HEK293 (cell line): ENCODE results near the gene FGR.

Source experiments
- CTCF ChIA-PET: fragments of 350-600 bp; formaldehyde crosslinking; extraction: SDS; loops from one replicate; lab custom pipeline; 2021; ENCODE audit warnings: antibody characterized with exemption; lab: Yijun Ruan, JAX
- POLR2A ChIA-PET: fragments of 300-600 bp; formaldehyde crosslinking; extraction: SDS; loops from one replicate; lab custom pipeline; 2020; ENCODE audit warnings: antibody characterized with exemption, inconsistent platforms; lab: Yijun Ruan, JAX
- H3K27ac ChIP-seq: fragments of 200-500 bp; sonication (Bioruptor generic); 2 replicates; pipeline ENCODE4 v1.5.1; 2014; ENCODE audit warnings: low read depth, low read length, control low read depth, inconsistent platforms; ENCODE audit errors: extremely low read depth
- H3K36me3 ChIP-seq, 2 experiments: fragments of 200-500 bp in 1 of 2; sonication (Bioruptor generic) in 1 of 2; 1 replicate in 1 of 2; 2 replicates in 1 of 2; pipeline ENCODE4 v1.5.1; 2014 to 2017; ENCODE audit warnings: inconsistent platforms in 2 of 2, low read length in 2 of 2; ENCODE audit not compliant: control insufficient read depth in 2 of 2, insufficient read depth in 1 of 2
- H3K4me1 ChIP-seq: fragments of 200-500 bp; sonication (Bioruptor generic); 2 replicates; pipeline ENCODE4 v1.5.1; 2014; ENCODE audit warnings: mild to moderate bottlenecking, low read length, inconsistent platforms; ENCODE audit not compliant: control insufficient read depth, insufficient read depth
- H3K4me3 ChIP-seq: 2 replicates; pipeline ENCODE4 v1.5.1; 2011; ENCODE audit warnings: low read depth, mild to moderate bottlenecking, control low read depth, low read length, moderate library complexity
- H3K9me3 ChIP-seq: fragments of 200-500 bp; sonication (Bioruptor generic); 2 replicates; pipeline ENCODE4 v1.5.1; 2014; ENCODE audit warnings: low read depth, low read length, inconsistent platforms; ENCODE audit not compliant: control insufficient read depth, insufficient read depth
- CTCF ChIP-seq: fragments of 450-650 bp; formaldehyde crosslinking; IDR thresholded peaks from 2 replicates; pipeline ENCODE4 v1.5.1; 2016; ENCODE audit warnings: missing biosample characterization, missing genetic modification characterization
- HOXD13 ChIP-seq: sonication (generic); formaldehyde crosslinking; IDR thresholded peaks from 2 replicates; pipeline ENCODE4 v1.8.0; 2022; ENCODE audit warnings: missing genetic modification reagents, borderline replicate concordance
- PATZ1 ChIP-seq: fragments of 450-650 bp; formaldehyde crosslinking; IDR thresholded peaks from 2 replicates; pipeline ENCODE4 v1.5.1; 2016; ENCODE audit warnings: missing biosample characterization, missing genetic modification characterization
- PRDM10 ChIP-seq: fragments of 450-650 bp; formaldehyde crosslinking; IDR thresholded peaks from 2 replicates; pipeline ENCODE4 v1.5.1; 2016; ENCODE audit warnings: missing biosample characterization, missing genetic modification characterization
- SP7 ChIP-seq: fragments of 450-650 bp; formaldehyde crosslinking; IDR thresholded peaks from 2 replicates; pipeline ENCODE4 v1.5.1; 2016; ENCODE audit warnings: missing biosample characterization, missing genetic modification characterization
- ZBTB48 ChIP-seq: fragments of 450-650 bp; formaldehyde crosslinking; IDR thresholded peaks from 2 replicates; pipeline ENCODE4 v1.5.1; 2016; ENCODE audit warnings: missing biosample characterization, missing genetic modification characterization
- ZBTB7A ChIP-seq: fragments of 450-650 bp; formaldehyde crosslinking; IDR thresholded peaks from 2 replicates; pipeline ENCODE4 v1.5.1; 2016; ENCODE audit warnings: low read depth, missing biosample characterization, missing genetic modification characterization
- ZNF23 ChIP-seq: fragments of 450-650 bp; formaldehyde crosslinking; IDR thresholded peaks from 2 replicates; pipeline ENCODE4 v1.5.1; 2016; ENCODE audit warnings: missing biosample characterization, missing genetic modification characterization, borderline replicate concordance
- ZNF239 ChIP-seq: fragments of 450-650 bp; formaldehyde crosslinking; IDR thresholded peaks from 2 replicates; pipeline ENCODE4 v1.5.1; 2016; ENCODE audit warnings: missing biosample characterization, missing genetic modification characterization
- ZNF274 ChIP-seq, 2 experiments: fragments of 200-500 bp in 1 of 2; fragments of 450-650 bp in 1 of 2; sonication (Bioruptor generic) in 1 of 2; formaldehyde crosslinking in 1 of 2; IDR thresholded peaks; 2 replicates each; pipeline versions ENCODE4 v1.5.1 to v1.6.1; 2014 to 2016; ENCODE audit warnings: borderline replicate concordance in 1 of 2, inconsistent platforms in 1 of 2, low read length in 1 of 2, missing biosample characterization in 1 of 2, missing genetic modification characterization in 1 of 2
- ZNF302 ChIP-seq: fragments of 450-650 bp; formaldehyde crosslinking; IDR thresholded peaks from 2 replicates; pipeline ENCODE4 v1.5.1; 2016; ENCODE audit warnings: missing biosample characterization, missing genetic modification characterization, low read depth
- ZNF324 ChIP-seq: fragments of 450-650 bp; formaldehyde crosslinking; IDR thresholded peaks from 2 replicates; pipeline ENCODE4 v1.5.1; 2016; ENCODE audit warnings: missing biosample characterization, missing genetic modification characterization
- ZNF335 ChIP-seq: fragments of 450-650 bp; formaldehyde crosslinking; conservative IDR thresholded peaks from 2 replicates; pipeline ENCODE4 v1.5.1; 2016; ENCODE audit warnings: missing biosample characterization, missing genetic modification characterization
- ZNF37A ChIP-seq: fragments of 450-650 bp; IDR thresholded peaks from 2 replicates; pipeline ENCODE4 v1.5.1; 2018; ENCODE audit warnings: missing biosample characterization, missing genetic modification characterization
- ZNF394 ChIP-seq: fragments of 450-650 bp; formaldehyde crosslinking; IDR thresholded peaks from 2 replicates; pipeline ENCODE4 v1.5.1; 2016; ENCODE audit warnings: missing biosample characterization, missing genetic modification characterization, mild to moderate bottlenecking, moderate library complexity, borderline replicate concordance
- ZNF426 ChIP-seq: fragments of 450-650 bp; formaldehyde crosslinking; IDR thresholded peaks from 2 replicates; pipeline ENCODE4 v1.5.1; 2017; ENCODE audit warnings: missing biosample characterization, missing genetic modification characterization, mild to moderate bottlenecking, inconsistent platforms, moderate library complexity
- ZNF548 ChIP-seq: fragments of 450-650 bp; formaldehyde crosslinking; IDR thresholded peaks from 2 replicates; pipeline ENCODE4 v1.5.1; 2016; ENCODE audit warnings: missing biosample characterization, missing genetic modification characterization
- ZNF768 ChIP-seq: fragments of 450-650 bp; formaldehyde crosslinking; IDR thresholded peaks from 2 replicates; pipeline ENCODE4 v1.5.1; 2018; ENCODE audit warnings: missing biosample characterization, mild to moderate bottlenecking, missing genetic modification characterization
- ZNF776 ChIP-seq: fragments of 450-650 bp; formaldehyde crosslinking; IDR thresholded peaks from 2 replicates; pipeline ENCODE4 v1.5.0; 2017; ENCODE audit warnings: missing biosample characterization, missing genetic modification characterization, borderline replicate concordance
- ZSCAN18 ChIP-seq: fragments of 450-650 bp; formaldehyde crosslinking; IDR thresholded peaks from 2 replicates; pipeline ENCODE4 v1.5.1; 2016; ENCODE audit warnings: missing biosample characterization, missing genetic modification characterization

FGR gene

GRCh38 chr1:27645071-27645415, 10.1 kb upstream of the FGR start (continued):
- TF ChIP-seq ZSCAN18 (tag by site-specific recombination) (no peak), ZNF37A (tag by site-specific recombination) (no peak), HOXD13 (CRISPR knock-in tag) (no peak), ZNF23 (tag by site-specific recombination) (no peak), ZNF394 (tag by site-specific recombination) (no peak), ZBTB7A (no peak), PATZ1 (tag by site-specific recombination) (no peak)

GRCh38 chr1:27644369-27645070, 9.5 kb upstream of the FGR start:
- Histone ChIP-seq H3K27ac (no peak overlapping the region), H3K4me3 (no peak overlapping the region), H3K36me3 (no peaks in the 10 kb centered on the region), H3K4me1 (no peaks in the 10 kb centered on the region), H3K9me3 (no peaks in the 10 kb centered on the region)
- ChIA-PET CTCF (interaction anchor here (0.5 to 2.4 kb wide), 9 partner anchors 12 to 572 kb away, joined by 3 to 32 read pairs (median 6); no protein-coding TSS in a partner anchor), POLR2A (no interaction called here)
- TF ChIP-seq ZNF324 = no peak
- TF ChIP-seq ZNF768 (tag by site-specific recombination) = peak; percentile 55; the same call in 1 of the 2 replicates

- H3K36me3 ChIP-seq = no peaks in the 10 kb centered on the region
- POLR2A ChIA-PET = no interaction called here
- no peaks in the 10 kb centered on the region for H3K4me1 ChIP-seq
- H3K4me3 ChIP-seq = no peak overlapping the region
- CTCF ChIA-PET = interaction anchor here (0.5 to 2.4 kb wide), 9 partner anchors 13 to 144 kb away, joined by 3 to 32 read pairs (median 6); no protein-coding TSS in a partner anchor
- H3K27ac ChIP-seq = no peak overlapping the region
- H3K9me3 ChIP-seq = no peaks in the 10 kb centered on the region
- TF ChIP-seq ZNF776 (tag by site-specific recombination) (no peak), ZNF335 (peak; percentile 37), CTCF (tag by site-specific recombination) (peak; percentile 71; the same call in 1 of the 2 replicates), SP7 (peak; percentile 27), ZNF548 (tag by site-specific recombination) (no peak), ZNF274 (IDR thresholded peaks at IDR 0.05; ENCODE audit: low read length) (no peak), ZNF274 (tag by site-specific recombination; IDR thresholded peaks at IDR 0.05; ENCODE audit: borderline replicate concordance) (no peak), ZNF302 (no peak), PRDM10 (tag by site-specific recombination) (peak; percentile 96), ZBTB48 (tag by site-specific recombination) (no peak), ZNF426 (tag by site-specific recombination) (no peak), ZNF239 (tag by site-specific recombination) (peak; percentile 50; the same call in 1 of the 2 replicates), ZSCAN18 (tag by site-specific recombination) (no peak)
These were observed 8.8 kb upstream of the FGR start for GRCh38 chr1:27643600-27644368.
